Measurements from ENCODE around the gene PLPP3.

Gene PLPP3

DNA sequence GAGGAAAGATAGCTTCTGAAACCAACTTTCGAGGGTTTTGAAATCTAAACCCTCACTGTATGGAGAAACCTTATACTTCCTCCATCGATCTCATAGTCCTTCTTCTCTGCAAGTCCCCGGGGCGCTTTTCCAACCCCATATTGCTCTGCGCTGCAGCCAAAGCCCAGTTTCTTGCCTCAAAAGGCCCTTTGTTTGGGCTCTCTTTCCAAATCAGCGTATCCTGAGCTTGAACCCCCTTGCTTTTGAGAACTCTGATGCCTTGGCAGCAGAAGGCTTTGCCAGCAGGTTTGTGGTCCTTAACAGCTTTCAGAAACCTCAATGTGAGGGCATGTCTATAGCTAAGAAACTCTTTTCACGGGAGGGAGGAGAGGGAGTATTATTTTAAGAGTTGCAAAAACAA is 21.6 kb downstream of the PLPP3 start:
- no peak overlapping the region for H3K4me3 ChIP-seq (ENCODE audit: control insufficient read depth, low read depth, low read length)
- no peak for DNase-seq (ENCODE audit: low read depth)
- no peak for TF ChIP-seq CTCF (conservative IDR thresholded peaks at IDR 0.05; ENCODE audit: control insufficient read depth, insufficient read depth, low read depth, low read length)

- H3K4me3 ChIP-seq (ENCODE audit: control insufficient read depth, low read depth, low read length) = no peak overlapping the region
- TF ChIP-seq CTCF (conservative IDR thresholded peaks at IDR 0.05; ENCODE audit: control insufficient read depth, insufficient read depth, low read depth, low read length) = no peak
- no peak for DNase-seq (ENCODE audit: low read depth)
Measured at GRCh38 chr1:56555448-56555847, 23.9 kb downstream of the PLPP3 start.

DNA sequence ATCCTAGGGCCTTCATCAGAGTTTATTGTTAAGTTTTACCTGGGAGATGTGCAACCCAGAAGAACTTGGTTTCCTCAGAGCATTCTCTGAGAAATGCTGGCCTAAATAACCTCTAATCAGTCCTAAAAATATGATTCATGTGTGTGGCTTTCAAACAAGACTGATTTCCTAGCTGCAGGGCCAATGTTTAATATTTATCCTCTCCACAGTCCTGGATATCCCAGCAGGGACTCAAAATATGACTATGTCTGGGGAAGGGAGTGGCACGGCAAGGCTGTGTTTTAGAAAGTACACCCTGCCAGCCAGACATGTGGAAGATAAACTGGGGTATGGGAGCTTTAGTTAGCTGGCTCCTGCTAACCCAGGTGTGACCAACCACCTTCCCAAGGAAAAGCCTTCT is 26.3 kb downstream of the PLPP3 start:
- DNase-seq (ENCODE audit: low read depth) = no peak
- no peak for TF ChIP-seq CTCF (conservative IDR thresholded peaks at IDR 0.05; ENCODE audit: control insufficient read depth, insufficient read depth, low read depth, low read length)
- H3K4me3 ChIP-seq (ENCODE audit: control insufficient read depth, low read depth, low read length) = no peak overlapping the region

DNA sequence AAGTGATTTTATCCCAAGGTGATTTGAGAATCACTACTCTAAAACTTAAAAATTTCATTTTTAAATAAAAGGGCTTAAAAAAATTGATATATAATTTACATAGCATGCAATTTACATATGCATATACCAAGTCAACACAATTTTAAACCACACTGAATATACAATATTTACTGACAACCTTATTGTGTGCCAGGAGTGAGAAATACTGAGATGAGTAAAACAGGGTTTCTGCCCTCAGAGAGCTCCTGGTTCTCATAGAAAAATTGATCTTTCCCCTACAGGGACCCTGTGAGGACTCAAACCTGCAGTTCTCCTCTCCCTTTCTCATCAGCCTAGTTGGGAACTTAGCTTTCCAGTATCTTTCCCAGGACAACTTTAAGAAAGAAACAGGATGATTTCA is 27.0 kb downstream of the PLPP3 start:
- no peak for DNase-seq (ENCODE audit: low read depth)
- no peak for TF ChIP-seq CTCF (conservative IDR thresholded peaks at IDR 0.05; ENCODE audit: control insufficient read depth, insufficient read depth, low read depth, low read length)
- no peak overlapping the region for H3K4me3 ChIP-seq (ENCODE audit: control insufficient read depth, low read depth, low read length)

DNA sequence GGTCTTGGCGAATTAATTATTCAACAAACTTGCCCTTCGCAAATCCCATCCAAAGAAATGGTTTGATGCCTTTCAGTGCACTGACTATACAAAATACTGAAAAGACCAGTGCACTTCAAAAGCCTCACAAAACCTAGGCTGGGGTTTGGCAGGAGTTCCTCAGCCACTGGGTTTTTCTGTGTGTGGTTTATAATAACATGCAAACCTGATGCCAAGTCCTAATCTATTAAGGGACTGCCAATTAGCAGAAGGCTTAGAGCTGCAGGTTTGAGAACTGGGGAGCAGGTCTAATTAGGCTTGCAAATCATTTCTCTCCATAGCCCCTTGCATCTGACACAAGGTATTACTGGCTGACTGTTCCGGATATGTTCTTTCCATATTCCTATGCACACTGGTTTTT is 27.7 kb downstream of the PLPP3 start:
- no peak overlapping the region for H3K4me3 ChIP-seq (ENCODE audit: control insufficient read depth, low read depth, low read length)
- TF ChIP-seq CTCF (conservative IDR thresholded peaks at IDR 0.05; ENCODE audit: control insufficient read depth, insufficient read depth, low read depth, low read length) = no peak
- DNase-seq (ENCODE audit: low read depth) = no peak

- no peak overlapping the region for H3K4me3 ChIP-seq (ENCODE audit: control insufficient read depth, low read depth, low read length)
- no peak for DNase-seq (ENCODE audit: low read depth)
- TF ChIP-seq CTCF (conservative IDR thresholded peaks at IDR 0.05; ENCODE audit: control insufficient read depth, insufficient read depth, low read depth, low read length) = no peak
Measured at GRCh38 chr1:56550859-56551188, 28.5 kb downstream of the PLPP3 start.

DNA sequence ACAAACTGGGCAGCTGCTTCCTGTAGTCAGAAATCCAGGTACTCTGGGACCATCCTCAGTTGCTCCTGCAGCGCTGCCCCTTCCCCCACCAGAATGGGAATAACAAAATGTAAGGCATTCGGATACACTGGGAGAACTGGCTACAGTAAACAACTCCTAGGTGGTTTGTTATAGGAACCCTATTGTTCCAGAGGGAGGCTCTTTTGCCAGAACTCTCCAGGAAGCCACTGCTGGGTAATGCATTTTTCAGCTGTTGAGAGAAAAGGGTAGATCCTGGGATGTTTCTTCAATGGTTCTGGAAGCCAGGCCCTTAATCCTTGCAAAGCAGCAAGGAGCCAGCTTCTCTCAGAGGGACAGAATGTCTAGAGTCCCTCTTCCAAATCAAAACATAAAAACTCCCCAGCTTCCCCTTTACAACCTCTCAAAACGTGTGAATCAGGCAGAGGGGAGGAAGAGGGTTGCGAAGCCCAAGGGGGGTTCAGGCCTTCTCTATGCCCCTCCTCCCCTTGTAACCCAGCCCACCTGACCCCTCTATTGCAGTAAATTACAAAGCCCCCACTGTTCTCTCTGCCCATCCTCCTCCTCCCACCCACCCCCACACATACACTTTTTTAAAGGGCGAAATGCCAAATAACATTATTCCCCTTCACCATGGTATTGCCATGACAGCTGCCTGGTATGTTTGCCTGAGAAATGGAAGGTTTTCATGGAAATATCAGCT is 29.1 kb downstream of the PLPP3 start:
- no peak for TF ChIP-seq CTCF (conservative IDR thresholded peaks at IDR 0.05; ENCODE audit: control insufficient read depth, insufficient read depth, low read depth, low read length)
- H3K4me3 ChIP-seq (ENCODE audit: control insufficient read depth, low read depth, low read length) = no peak overlapping the region
- no peak for DNase-seq (ENCODE audit: low read depth)

Measured in fibroblast of mammary gland (primary cell).